ENCODE data around the gene SHISA8.

The SHISA8 gene

DNA sequence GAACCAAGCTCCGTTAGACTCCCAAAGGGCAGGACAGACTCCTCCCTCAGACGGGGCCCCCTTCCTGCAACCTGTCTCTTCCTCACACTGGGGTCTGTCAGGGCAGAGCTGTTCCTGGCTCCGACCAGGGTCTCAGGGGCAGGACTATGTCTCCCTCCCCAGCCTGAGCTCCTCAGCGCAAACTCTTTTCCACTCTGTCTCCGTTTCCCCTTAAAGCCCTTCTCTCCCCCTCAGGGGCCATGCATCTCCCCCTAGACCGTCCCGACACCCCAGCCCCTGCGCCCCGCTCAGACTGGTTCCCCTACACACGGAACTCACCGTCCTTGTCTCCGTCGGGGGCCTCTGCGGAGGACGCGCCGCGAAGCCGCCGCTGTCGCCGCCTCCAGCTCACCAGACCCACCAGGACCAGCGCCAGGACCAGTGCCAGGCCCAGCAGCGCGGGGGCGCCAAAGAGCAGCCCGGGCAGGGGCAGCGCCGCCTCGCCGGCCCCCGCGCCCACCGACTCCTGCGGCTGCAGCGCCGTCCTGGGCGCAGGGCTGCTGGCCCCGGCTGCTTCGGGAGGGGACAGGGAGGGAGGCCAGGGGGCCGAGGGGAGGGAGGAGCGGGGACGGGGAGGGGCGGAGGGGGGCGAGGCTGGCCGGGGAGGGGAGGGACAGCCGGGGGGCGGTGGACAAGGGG is 11.0 kb upstream of the SHISA8 start:
- TF ChIP-seq GATA2 (IDR thresholded peaks at IDR 0.05; ENCODE audit: low read depth, low read length) (no peak), GATA3 (IDR thresholded peaks at IDR 0.05; ENCODE audit: low read depth, low read length) (no peak)

DNA sequence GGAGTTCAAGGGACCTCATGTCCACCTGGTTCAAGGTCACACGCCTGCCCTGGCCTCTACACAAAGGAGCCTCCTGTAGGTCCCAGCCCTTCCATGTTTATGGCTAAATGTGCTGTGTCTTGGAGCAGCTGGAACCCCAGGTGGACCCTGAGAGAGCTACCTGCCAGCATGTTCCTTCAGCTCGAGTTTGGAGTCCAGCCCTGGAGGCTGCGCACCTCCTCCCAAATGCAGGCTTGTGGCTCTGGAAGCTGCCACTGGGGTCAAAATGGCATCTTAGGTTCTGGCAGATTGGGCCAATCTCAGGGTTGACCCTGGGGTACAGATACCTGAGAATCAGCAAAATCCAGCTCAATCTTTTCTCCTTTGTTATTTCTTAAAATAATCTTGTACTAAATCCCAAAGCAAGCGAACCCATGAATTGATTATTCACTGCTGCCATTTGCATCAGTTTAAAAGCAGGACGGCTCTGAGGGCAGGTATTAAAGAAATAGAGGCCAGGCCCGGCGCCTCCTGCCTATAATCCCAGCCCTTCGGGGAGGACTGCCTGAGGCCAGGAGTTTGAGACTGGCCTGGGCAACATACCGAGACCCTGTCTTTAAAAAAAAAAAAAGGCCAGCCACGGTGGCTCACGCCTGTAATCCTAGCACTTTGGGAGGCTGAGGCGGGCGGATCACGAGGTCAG is 8.9 kb upstream of the SHISA8 start:
- TF ChIP-seq GATA2 (IDR thresholded peaks at IDR 0.05; ENCODE audit: low read depth, low read length) = no peak
- TF ChIP-seq GATA3 (IDR thresholded peaks at IDR 0.05; ENCODE audit: low read depth, low read length) = no peak

DNA sequence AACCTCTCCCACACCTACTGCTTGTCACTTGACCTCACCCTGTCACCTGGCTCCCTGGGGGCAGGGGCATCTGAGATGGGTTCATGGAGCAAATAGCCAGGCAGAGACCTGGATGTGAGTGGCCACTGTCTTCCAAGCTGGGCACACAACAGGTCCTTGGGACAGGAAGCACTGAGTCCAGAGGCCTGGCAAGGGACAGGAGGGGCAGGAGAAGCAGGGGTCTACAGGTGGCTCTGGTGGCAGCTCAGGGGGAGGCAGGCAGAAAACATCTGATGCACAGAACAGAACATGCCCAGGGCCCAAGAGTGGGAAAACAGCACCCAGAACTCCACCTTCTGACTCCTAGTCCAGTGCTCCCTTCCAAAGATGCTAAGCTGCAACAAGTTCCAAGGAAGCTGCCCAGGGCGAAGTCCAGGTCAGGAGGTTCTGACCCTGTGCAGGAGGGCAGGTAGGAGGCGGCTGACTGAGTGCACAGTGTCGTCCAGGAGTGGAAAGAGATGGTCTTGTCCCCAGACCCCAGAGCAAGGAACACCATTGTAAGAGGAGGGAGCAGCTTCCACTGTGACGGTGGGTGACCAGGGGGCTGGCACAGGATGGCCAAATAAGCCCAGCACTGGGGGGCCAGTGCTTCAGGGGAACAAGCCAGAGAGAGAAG is 8.2 kb upstream of the SHISA8 start:
- no peak for TF ChIP-seq GATA2 (IDR thresholded peaks at IDR 0.05; ENCODE audit: low read depth, low read length)
- no peak for TF ChIP-seq GATA3 (IDR thresholded peaks at IDR 0.05; ENCODE audit: low read depth, low read length)

DNA sequence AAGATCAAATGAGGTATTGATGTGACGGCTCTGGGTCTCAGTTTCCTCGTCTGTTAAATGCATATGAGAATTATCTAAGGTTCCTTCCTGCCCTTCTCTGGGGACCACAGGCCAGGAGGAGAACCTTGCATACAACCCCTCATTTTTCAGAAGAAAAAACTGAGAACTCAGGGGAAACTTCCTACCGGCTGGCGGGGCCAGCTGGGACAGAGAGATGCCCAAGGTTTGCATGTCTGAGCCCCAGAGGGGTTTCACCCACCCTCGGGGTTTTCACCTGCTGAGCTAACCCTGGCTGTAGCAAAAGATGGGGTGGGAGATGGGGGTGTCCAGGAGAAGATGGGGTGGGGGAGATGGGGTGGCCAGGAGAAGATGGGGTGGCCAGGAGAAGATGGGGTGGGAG is 7.5 kb upstream of the SHISA8 start:
- TF ChIP-seq GATA2 (IDR thresholded peaks at IDR 0.05; ENCODE audit: low read depth, low read length) = no peak
- TF ChIP-seq GATA3 (IDR thresholded peaks at IDR 0.05; ENCODE audit: low read depth, low read length) = no peak

GRCh38 chr22:41920271-41920976 is 5.5 kb upstream of the SHISA8 start:
- no peak for TF ChIP-seq GATA2 (IDR thresholded peaks at IDR 0.05; ENCODE audit: low read depth, low read length)
- TF ChIP-seq GATA3 (IDR thresholded peaks at IDR 0.05; ENCODE audit: low read depth, low read length) = no peak

- no peak for TF ChIP-seq GATA2 (IDR thresholded peaks at IDR 0.05; ENCODE audit: low read depth, low read length)
- no peak for TF ChIP-seq GATA3 (IDR thresholded peaks at IDR 0.05; ENCODE audit: low read depth, low read length)
Measured at GRCh38 chr22:41919357-41920224, 4.7 kb upstream of the SHISA8 start.

- no peak for TF ChIP-seq GATA2 (IDR thresholded peaks at IDR 0.05; ENCODE audit: low read depth, low read length)
- no peak for TF ChIP-seq GATA3 (IDR thresholded peaks at IDR 0.05; ENCODE audit: low read depth, low read length)
Measured at GRCh38 chr22:41917903-41918791, 3.3 kb upstream of the SHISA8 start.

- TF ChIP-seq GATA2 (IDR thresholded peaks at IDR 0.05; ENCODE audit: low read depth, low read length) (no peak), GATA3 (IDR thresholded peaks at IDR 0.05; ENCODE audit: low read depth, low read length) (no peak)
Measured at GRCh38 chr22:41917375-41917902, 2.6 kb upstream of the SHISA8 start.

DNA sequence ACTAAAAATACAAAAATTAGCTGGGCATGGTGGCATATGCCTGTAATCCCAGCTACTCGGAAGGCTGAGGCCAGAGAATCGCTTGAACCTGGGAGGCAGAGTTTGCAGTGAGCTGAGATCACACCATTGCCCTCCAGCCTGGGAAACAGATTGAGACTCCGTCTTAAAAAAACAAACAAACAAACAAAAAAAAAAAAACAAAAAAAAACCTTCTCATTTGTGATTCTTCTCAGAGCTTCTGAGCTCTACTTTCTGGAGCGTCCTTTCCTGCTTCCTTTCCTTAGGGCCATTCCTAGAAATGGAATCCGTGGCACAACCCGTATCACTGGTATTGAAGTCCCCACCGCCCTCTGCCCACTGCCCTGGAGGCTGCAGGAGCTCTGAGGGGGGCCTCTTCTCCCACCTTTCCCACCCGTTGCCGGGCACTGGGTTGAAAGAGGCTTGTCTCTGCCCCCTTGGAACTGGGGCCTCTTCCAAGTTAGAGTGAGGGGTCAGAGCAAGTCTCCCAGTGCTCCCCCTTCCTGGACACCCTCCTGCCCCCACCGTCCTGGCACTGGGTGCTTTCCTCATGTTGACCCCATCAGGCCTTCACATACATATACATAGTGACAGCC is 2.0 kb upstream of the SHISA8 start:
- TF ChIP-seq GATA2 (IDR thresholded peaks at IDR 0.05; ENCODE audit: low read depth, low read length) (no peak), GATA3 (IDR thresholded peaks at IDR 0.05; ENCODE audit: low read depth, low read length) (no peak)

- no peak for TF ChIP-seq GATA3 (IDR thresholded peaks at IDR 0.05; ENCODE audit: low read depth, low read length)
- no peak for TF ChIP-seq GATA2 (IDR thresholded peaks at IDR 0.05; ENCODE audit: low read depth, low read length)
Measured at GRCh38 chr22:41915786-41916493, 1.1 kb upstream of the SHISA8 start.

DNA sequence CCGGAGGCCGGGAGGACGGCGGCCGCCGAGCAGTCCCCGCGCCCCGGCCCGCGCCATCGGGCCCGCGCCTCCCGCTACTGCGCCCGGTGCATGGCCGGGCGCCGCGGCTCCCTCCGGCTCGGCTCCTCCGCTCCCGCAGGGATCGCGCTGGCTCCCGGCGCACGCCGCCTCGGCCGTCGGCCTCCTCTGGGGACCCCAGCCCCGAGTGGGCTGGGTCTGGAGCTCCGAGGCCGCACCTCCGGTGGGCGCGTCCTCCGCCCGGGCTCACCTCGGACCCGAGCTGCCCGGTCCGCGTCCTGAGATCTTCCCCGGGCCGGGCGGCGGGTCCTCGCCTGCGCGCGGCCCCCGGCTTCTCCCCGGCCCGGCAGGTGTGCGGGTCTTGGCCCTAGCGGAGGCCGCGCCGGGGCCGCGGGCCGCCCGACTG is 251 bp downstream of the SHISA8 start:
- TF ChIP-seq GATA2 (IDR thresholded peaks at IDR 0.05; ENCODE audit: low read depth, low read length) (no peak), GATA3 (IDR thresholded peaks at IDR 0.05; ENCODE audit: low read depth, low read length) (no peak)
